HG03460 (cell line): ENCODE measurements around the gene MAN2C1.
A peak's percentile ranks its signal among the peaks of the same experiment; 100 is the strongest.
"Not testable (repeated sequence)": the region's sequence is repeated elsewhere in the genome, so short reads cannot be mapped to it uniquely, and the experiment has no call there.

Source experiments
- ATAC-seq: cut with Tn5 transposase; IDR thresholded peaks from one replicate; pipeline ENCODE4 v1.9.1; 2021; ENCODE audit not compliant: unreplicated experiment

Gene MAN2C1

GRCh38 chr15:75367913-75368688 is at the start of gene MAN2C1:
Gene MAN2C1 (minus strand): TSS chr15:75368607. CDS start chr15:75368583, 24 bp downstream.
- ATAC-seq: peak; percentile 81

- ATAC-seq: no peak
Observed at GRCh38 chr15:75416584-75416983, 48.2 kb upstream of the MAN2C1 start.

DNA sequence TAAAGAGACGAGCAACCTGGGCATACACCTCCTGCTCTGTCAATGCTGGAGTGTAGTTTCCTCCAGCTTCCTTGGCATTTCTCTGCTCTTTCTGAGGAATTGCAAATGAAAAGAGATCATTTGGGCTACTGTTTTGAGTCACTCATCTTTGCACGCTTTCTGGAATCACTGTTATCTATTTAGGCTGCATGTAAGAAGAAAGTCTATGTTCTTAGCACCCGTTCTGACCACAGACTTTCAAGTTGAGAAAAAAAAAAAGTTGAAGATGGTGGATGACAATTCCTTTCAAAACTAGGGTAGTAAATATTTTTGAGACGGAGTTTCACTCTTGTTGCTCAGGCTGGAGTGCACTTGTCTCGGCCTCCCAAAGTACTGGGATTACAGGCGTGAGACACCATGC is 41.8 kb upstream of the MAN2C1 start:
- ATAC-seq: no peak

GRCh38 chr15:75407083-75407482 is 38.7 kb upstream of the MAN2C1 start:
- no peak for ATAC-seq

DNA sequence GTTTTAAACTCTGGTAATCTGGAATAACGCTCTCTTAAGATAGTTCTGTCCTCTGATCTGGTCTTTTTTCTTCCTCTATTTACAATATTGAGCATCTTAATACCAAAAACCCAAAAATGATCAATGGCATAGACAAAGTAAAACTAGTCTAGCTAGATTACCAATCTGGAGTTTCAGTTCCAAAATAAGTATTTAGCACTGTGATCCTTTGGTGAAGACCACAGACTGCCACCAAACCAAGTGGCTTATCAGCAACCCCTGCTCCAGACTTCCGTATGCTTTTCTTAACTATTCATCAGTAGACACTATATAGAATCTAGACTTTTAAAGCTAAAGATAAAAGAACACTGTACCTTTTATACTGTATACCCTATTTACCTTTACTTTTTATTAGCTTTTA is 35.5 kb upstream of the MAN2C1 start:
- no peak for ATAC-seq

DNA sequence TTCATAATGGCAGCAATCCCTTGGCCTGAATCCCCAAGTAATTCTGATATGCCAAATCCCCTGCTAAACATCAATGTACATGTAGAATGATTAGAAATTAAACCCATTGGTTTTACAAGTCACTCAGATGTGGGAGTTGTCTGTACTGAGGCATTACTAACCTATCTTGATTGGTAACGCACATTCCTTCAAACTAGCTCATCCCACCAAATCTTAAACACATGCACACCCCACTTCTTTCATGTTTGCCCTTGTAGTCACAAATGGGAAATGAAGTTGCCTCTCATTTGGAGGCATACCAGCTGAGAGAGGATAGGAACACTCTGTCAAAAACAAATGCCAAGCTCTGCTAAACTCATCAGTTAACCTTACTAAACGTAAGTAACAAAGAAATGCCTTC is 29.1 kb upstream of the MAN2C1 start:
- no peak for ATAC-seq

DNA sequence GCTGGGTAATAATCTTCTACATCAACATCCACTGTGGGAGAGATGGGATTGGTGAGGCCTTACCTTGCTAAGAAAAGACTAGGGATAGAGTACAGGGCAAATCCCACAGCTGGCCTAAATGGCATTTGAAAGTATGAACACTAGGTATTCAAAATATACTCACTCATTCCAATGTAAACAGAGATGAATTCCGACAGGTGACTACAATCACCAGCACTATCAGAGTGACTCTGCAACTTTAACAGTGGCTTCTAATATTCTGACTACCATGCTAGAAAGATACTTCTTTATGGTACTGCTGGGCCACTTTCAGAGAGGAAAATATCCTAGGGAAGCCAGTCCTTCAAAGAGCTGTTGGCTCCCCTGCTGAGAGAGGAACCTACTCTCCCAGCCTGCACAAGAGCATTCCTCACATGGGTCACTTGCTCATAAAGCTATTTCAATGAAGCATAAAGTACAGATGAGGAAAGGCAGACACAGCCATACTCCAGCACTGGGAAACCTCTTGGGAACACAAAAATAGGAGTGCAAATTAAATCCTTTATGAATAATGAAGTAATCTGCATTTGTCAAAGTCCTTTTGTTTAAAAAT is 21.5 kb upstream of the MAN2C1 start:
- no peak for ATAC-seq

DNA sequence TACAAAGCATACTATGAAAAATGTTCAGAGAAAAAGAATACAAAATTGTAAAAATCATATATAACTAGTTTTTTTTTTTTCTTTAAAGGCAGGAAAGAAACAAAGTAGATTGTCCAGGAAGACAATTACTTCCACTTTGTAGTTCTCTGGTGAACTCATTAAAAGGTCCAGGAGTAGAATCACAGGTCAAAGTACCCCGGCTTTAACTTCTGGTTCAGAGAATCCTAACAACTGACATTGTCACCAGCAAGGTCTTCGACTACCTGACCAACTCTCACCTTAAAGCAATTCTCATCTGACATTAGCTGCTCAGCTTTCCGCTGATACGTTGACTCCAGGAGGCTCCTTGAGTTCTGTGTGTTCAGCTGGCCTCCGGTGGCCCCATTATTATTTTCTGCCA is 15.6 kb upstream of the MAN2C1 start:
- ATAC-seq: not testable (repeated sequence)

- no peak for ATAC-seq
Observed at GRCh38 chr15:75380773-75381172, 12.4 kb upstream of the MAN2C1 start.

- ATAC-seq: no peak
Observed at GRCh38 chr15:75371901-75372688, 3.7 kb upstream of the MAN2C1 start.

GRCh38 chr15:75371486-75371885 is 3.1 kb upstream of the MAN2C1 start:
- ATAC-seq: no peak

DNA sequence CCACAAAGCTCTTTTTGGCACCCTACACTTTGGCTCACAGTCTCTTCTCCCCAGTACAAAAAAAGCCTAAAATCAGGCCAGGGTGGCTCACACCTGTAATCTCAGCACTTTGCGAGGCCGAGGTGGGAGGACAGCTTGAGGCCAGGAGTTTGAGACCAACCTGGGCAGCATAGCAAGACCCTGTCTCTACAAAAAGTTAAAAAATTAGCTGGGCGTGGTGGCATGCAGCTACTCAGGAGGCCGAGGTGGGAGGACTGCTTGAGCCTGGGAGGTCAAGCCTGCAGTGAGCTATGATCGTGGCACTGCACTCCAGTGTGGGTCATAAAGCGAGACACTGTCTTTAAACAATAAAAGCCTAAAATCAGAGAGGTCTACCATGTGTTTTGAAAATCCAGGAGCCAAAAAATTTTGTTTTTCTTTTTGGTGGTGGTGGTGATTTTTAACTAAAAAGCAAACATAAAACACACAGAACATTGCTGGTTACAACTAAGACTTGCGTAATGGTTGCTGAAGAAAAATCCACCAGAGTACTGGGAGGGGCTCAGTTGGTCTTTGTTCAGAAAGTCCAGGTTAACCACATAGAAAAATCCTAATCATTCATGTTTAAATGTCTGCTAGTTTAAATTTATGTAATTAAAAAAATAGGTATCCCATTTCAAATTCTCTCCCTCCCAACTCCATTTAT is 1.6 kb upstream of the MAN2C1 start:
- ATAC-seq: no peak

GRCh38 chr15:75368689-75369239 is 357 bp upstream of the MAN2C1 start:
- peak; percentile 2 for ATAC-seq

DNA sequence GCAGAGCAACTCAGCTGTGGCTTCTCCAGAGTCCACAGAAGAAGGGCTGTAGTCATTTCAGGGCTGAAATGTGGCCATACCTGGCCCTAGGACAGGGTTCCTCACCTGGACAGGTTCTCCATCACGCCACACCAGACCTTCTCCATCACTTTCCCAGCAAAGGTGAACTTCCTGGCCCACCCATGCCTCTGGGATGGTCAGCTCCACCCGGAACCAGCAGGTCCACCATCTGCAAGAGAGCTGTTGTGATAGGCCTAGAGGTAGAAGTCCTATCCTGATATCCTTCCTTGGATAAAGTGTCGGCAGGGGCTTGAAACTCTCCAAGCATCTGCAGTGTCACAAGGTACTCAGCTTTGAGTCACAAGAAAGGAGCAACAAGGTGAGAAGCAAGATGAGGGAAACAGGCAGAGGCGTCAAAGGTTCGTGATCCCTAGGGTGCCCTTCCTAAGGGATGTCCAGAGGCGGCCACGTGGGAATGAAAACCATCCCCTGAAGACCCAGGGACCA is 948 bp downstream of the MAN2C1 start:
- no peak for ATAC-seq

DNA sequence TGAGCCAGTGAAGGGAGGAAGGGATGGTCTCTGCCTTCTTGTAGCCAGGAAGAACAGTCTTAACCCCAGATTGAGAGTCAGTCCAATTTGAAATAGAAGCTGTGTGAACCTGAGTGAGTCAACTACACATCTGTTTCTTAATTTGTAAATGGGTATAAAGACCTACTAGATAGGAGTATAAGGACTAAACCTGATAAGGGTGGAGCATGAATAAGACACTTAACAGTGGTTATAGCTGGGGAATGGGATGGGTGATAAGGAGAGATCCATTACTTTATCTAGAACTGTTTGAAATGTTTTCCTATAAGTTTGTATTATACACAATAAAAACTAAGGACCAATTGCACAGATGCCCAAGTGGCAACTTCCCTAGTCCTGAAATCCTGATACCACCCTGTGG is 1.4 kb downstream of the MAN2C1 start:
- no peak for ATAC-seq

DNA sequence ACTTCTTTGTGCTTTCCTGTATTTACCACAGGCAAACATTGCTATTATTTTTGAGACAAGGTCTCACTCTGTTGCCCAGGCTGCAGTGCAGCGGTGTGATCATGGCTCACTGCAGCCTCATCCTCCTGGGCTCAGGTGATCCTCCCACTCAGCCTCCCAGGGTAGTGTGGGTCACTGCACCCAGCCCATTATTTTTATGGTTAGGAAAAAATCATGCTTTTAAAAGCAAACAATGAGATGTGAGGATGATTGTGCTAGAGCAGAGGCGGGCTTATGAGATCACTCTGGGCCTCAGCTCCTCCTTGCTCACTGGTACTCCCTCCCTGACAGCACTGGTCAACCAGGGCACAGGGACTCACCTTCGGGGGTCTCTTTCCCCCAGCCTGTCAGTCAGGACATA is 2.2 kb downstream of the MAN2C1 start:
- no peak for ATAC-seq

DNA sequence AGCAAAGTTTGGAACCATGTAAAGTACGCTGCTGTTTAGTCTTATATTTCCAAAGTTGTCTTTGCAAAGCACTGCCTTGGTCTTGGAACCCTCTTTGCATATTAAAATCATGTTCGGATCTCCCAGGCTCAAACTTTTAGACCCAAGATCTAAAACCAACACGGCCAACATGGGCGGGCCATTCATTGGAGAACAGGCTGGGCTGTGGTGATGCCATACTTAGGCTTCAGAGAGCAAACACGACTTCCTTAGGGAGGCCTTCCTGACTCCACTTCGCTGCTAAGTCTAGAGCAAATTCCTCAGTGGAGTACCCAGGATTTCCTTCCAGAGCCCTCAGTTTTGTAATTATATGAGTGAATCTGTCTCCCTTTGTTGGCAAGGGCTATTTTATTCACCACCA is 3.5 kb downstream of the MAN2C1 start:
- ATAC-seq: no peak

GRCh38 chr15:75363786-75364185 is 4.6 kb downstream of the MAN2C1 start:
- ATAC-seq: no peak

DNA sequence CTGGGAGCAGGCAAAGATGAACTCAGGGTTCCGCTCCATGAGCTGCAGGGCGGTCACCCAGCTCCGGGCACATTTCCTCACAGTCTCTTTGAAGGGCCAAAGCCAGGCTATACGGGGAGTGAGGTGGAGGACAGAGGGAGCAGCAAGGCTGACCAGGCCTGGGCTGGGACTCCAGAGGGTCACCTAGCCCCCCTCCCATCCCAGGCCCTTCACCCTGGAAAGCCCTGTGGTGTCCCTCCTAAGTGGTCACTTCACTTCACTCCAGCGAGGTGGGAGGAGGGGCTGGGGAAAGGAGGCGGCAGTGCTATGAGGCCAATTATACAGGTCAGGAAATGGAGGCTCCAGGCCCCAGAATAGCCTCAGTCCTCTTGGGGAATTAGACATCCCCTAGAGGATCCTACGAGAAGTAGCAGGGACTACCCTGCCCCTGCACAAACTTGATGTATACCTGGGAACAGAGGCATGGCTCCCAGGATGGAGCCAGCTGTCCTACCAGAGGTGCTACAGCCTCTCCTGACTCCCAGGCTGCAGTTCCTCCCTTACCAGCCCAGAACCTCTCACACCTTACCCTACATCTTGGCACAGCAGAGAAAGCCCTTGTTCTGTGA is 5.7 kb downstream of the MAN2C1 start:
- no peak for ATAC-seq

DNA sequence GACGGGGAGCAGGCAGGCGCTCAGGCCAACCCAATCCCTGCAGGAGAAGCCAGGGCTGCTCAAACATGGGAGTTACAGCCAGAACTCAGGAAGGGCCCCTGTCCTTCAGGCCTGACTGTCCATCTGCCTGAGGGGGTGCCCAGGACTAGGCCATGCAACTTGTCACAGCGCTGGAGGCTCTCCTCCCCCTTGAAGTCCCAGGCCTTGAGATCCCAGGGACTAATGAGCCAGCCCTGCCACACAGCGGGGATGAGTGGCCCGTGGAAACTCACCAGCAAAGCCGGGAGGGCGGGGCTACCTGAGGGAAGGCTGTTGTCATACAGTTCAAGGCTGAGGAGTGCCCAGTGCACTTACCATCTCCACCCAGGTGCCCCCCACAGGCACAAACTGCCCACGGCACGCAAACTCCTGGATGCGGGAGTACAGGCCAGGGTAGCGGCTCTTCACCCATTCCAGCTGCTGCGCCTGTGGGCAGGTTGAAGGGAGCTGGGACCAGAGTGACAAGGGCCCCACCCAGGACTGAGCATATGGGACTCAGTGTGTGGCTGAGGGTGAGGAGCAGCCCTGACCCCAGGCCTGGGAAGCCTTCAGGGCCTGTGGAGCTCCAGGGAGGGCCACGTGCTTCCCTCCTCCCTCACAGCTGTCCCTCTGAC is 6.3 kb downstream of the MAN2C1 start:
- no peak for ATAC-seq
